HCT116 (cell line): ENCODE data around the gene CRLF3. TPM values are rescaled to one million over a fixed set of nuclear protein-coding genes. Genes with fewer than 3 reads are reported as not detected.

Source experiments
- ATAC-seq: fragments of 200-7000 bp; cut with Tn5 transposase; 2 replicates; pipeline ENCODE4 v1.9.1; 2020; ENCODE audit warnings: mild to moderate bottlenecking, moderate library complexity
- BruUV-seq: library from RNA; stranded (reverse); fragments of 400-500 nt; replicated peaks from 2 replicates; lab custom pipeline; 2021; lab: Mats Ljungman, UMichigan
- CTCF ChIA-PET: fragments of 300-600 bp; sonication (Branson Sonifier 250); formaldehyde crosslinking; loops from one replicate; lab custom pipeline; 2021; ENCODE audit warnings: antibody characterized with exemption; lab: Charles Lee
- POLR2A ChIA-PET: fragments of 300-600, 350-600 bp; sonication (Branson Sonifier 250); formaldehyde crosslinking; loops from one replicate; lab custom pipeline; 2021; ENCODE audit warnings: antibody characterized with exemption; lab: Charles Lee
- RAD21 ChIA-PET, 2 experiments: fragments of 300-600 bp; sonication (Branson Sonifier 250); formaldehyde crosslinking; loops; one replicate each; lab custom pipeline; 2023; ENCODE audit warnings: low total read pairs in 2 of 2; ENCODE audit not compliant: uncharacterized antibody in 2 of 2, unreplicated experiment in 2 of 2, low non-redundant PET in 1 of 2; lab: Charles Lee
- DNase-seq: peaks from one replicate; pipeline ENCODE4 v3.0.0-alpha.2; 2010; ENCODE audit warnings: low read depth, low spot score
- H2AFZ ChIP-seq: fragments of 200-600 bp; shearing (Covaris generic), sonication (generic); 2 replicates; pipeline ENCODE4 v1.6.1; 2017; ENCODE audit warnings: low read depth, mixed run types, mixed read lengths, antibody characterized with exemption, low read length; ENCODE audit not compliant: poor library complexity, severe bottlenecking
- H3K27ac ChIP-seq: 2 replicates; pipeline ENCODE4 v1.5.1; 2012; ENCODE audit warnings: low read depth, low read length
- H3K27me3 ChIP-seq: fragments of 200-600 bp; sonication (generic); 2 replicates; pipeline ENCODE4 v1.6.1; 2016; ENCODE audit warnings: mixed run types, low read length, mixed read lengths; ENCODE audit not compliant: insufficient read depth
- H3K36me3 ChIP-seq, 2 experiments: fragments of 200-500 bp in 1 of 2; fragments of 200-600 bp in 1 of 2; sonication (Bioruptor generic) in 1 of 2; sonication (generic) in 1 of 2; 2 replicates each; pipeline versions ENCODE4 v1.5.1 to v1.6.1; 2014 to 2016; ENCODE audit warnings: low read length in 2 of 2, inconsistent platforms in 1 of 2, mixed read lengths in 1 of 2, mixed run types in 1 of 2; ENCODE audit not compliant: insufficient read depth in 2 of 2, control insufficient read depth in 1 of 2
- H3K4me1 ChIP-seq, 2 experiments: fragments of 200-600 bp in 1 of 2; sonication (generic) in 1 of 2; 2 replicates each; pipeline versions ENCODE4 v1.5.1 to v1.6.1; 2012 to 2017; ENCODE audit warnings: low read length in 2 of 2, inconsistent platforms in 1 of 2, mild to moderate bottlenecking in 1 of 2, mixed read lengths in 1 of 2, mixed run types in 1 of 2, moderate library complexity in 1 of 2; ENCODE audit not compliant: insufficient read depth in 2 of 2, control insufficient read depth in 1 of 2
- H3K4me2 ChIP-seq: fragments of 200-600 bp; sonication (generic); 2 replicates; pipeline ENCODE4 v1.6.1; 2017; ENCODE audit warnings: mixed run types, low read length, mixed read lengths
- H3K4me3 ChIP-seq, 2 experiments: fragments of 200-600 bp in 1 of 2; sonication (generic) in 1 of 2; replicated peaks in 1 of 2; 2 replicates each; pipeline ENCODE4 v1.5.1; 2011 to 2016; ENCODE audit warnings: low read length in 2 of 2, control low read depth in 1 of 2, low read depth in 1 of 2, mild to moderate bottlenecking in 1 of 2, mixed read lengths in 1 of 2, mixed run types in 1 of 2
- H3K79me2 ChIP-seq: fragments of 200-600 bp; sonication (generic); 2 replicates; pipeline ENCODE4 v1.6.1; 2017; ENCODE audit warnings: mild to moderate bottlenecking, mixed run types, low read length, moderate library complexity, mixed read lengths; ENCODE audit not compliant: insufficient read depth
- H3K9ac ChIP-seq: fragments of 200-600 bp; sonication (generic); 2 replicates; pipeline ENCODE4 v1.6.1; 2016; ENCODE audit warnings: low read length, mixed read lengths
- H3K9me2 ChIP-seq: fragments of 200-600 bp; sonication (generic), shearing (Covaris generic); 2 replicates; pipeline ENCODE4 v1.6.1; 2017; ENCODE audit warnings: mixed run types, mild to moderate bottlenecking, moderate library complexity; ENCODE audit not compliant: insufficient read depth
- H3K9me3 ChIP-seq, 2 experiments: fragments of 200-500 bp in 1 of 2; fragments of 200-600 bp in 1 of 2; sonication (Bioruptor generic) in 1 of 2; sonication (generic) in 1 of 2; 2 replicates each; pipeline ENCODE4 v1.6.1; 2014 to 2017; ENCODE audit warnings: low read length in 2 of 2, mixed read lengths in 2 of 2, inconsistent platforms in 1 of 2, low read depth in 1 of 2, mild to moderate bottlenecking in 1 of 2, mixed run types in 1 of 2, moderate library complexity in 1 of 2; ENCODE audit not compliant: control insufficient read depth in 1 of 2, insufficient read depth in 1 of 2
- H4K20me1 ChIP-seq: fragments of 200-600 bp; sonication (generic), shearing (Covaris generic); 2 replicates; pipeline ENCODE4 v1.6.1; 2017; ENCODE audit warnings: mixed run types, mild to moderate bottlenecking, moderate library complexity; ENCODE audit not compliant: insufficient read depth
- CBX3 ChIP-seq: IDR thresholded peaks from 2 replicates; pipeline ENCODE4 v1.6.1; 2012; ENCODE audit warnings: low read depth
- CEBPB ChIP-seq: IDR thresholded peaks from 2 replicates; pipeline ENCODE4 v1.6.1; 2012; ENCODE audit warnings: low read depth
- CTCF ChIP-seq, 3 experiments: fragments of 200-600 bp in 1 of 3; sonication (generic) in 1 of 3; IDR thresholded peaks in 2 of 3; conservative IDR thresholded peaks in 1 of 3; 2 replicates each; pipeline ENCODE4 v1.5.1; 2012 to 2017; ENCODE audit warnings: low read depth in 2 of 3, low read length in 2 of 3, antibody characterized with exemption in 1 of 3, borderline replicate concordance in 1 of 3, control low read depth in 1 of 3, mild to moderate bottlenecking in 1 of 3, mixed read lengths in 1 of 3, mixed run types in 1 of 3, moderate library complexity in 1 of 3; ENCODE audit not compliant: insufficient read depth in 1 of 3
- EGR1 ChIP-seq: IDR thresholded peaks from 2 replicates; pipeline ENCODE4 v1.6.1; 2012; ENCODE audit warnings: low read depth
- EZH2phosphoT487 ChIP-seq: fragments of 200-600 bp; IDR thresholded peaks from 2 replicates; pipeline ENCODE4 v1.6.1; 2018; ENCODE audit warnings: antibody characterized with exemption, borderline replicate concordance
- JUND ChIP-seq: IDR thresholded peaks from 2 replicates; pipeline ENCODE4 v1.6.1; 2012
- POLR2A ChIP-seq: IDR thresholded peaks from 2 replicates; pipeline ENCODE4 v1.7.0; 2011; ENCODE audit warnings: borderline replicate concordance; ENCODE audit not compliant: insufficient read depth, insufficient read length; ENCODE audit errors: extremely low read depth
- TCF7L2 ChIP-seq: IDR thresholded peaks from 2 replicates; pipeline ENCODE4 v1.7.0; 2011; ENCODE audit warnings: borderline replicate concordance, inconsistent platforms; ENCODE audit not compliant: insufficient read depth, insufficient read length; ENCODE audit errors: extremely low read depth
- YY1 ChIP-seq: IDR thresholded peaks from 2 replicates; pipeline ENCODE4 v1.6.1; 2011; ENCODE audit warnings: low read length, low read depth, moderate library complexity, mild to moderate bottlenecking; ENCODE audit not compliant: insufficient replicate concordance; ENCODE audit errors: extremely low read depth
- ZBTB33 ChIP-seq: IDR thresholded peaks from 2 replicates; pipeline ENCODE4 v1.6.1; 2011; ENCODE audit warnings: mild to moderate bottlenecking, low read length, moderate library complexity; ENCODE audit not compliant: insufficient replicate concordance; ENCODE audit errors: extremely low read depth
- ZFX ChIP-seq: fragments of 450-650 bp; IDR thresholded peaks from 2 replicates; pipeline ENCODE4 v1.6.1; 2017
- ZNF274 ChIP-seq: fragments of 200-500 bp; sonication (Bioruptor generic); IDR thresholded peaks from 2 replicates; pipeline ENCODE4 v1.6.1; 2014; ENCODE audit warnings: mild to moderate bottlenecking, low read depth, low read length, inconsistent platforms
- intact Hi-C: fragments of 100-400 bp; cut with micrococcal nuclease; formaldehyde crosslinking; loops from 2 replicates; pipeline ENCODE4 v1.10.0; 2022
- total RNA-seq: library from RNA; stranded (reverse); gene quantifications from one replicate; pipeline ENCODE4 v1.2.1, GENCODE V29; 2021; ENCODE audit not compliant: unreplicated experiment
- TF ChIP-seq, protein P1 (sequence below): IDR thresholded peaks from 2 replicates; pipeline ENCODE4 v1.6.1; 2012
- TF ChIP-seq, protein P2 (sequence below): IDR thresholded peaks from 2 replicates; pipeline ENCODE4 v1.6.1; 2012

The CRLF3 gene
- total RNA-seq, 1 experiment from 2014 or later: 32.4 TPM

DNA sequence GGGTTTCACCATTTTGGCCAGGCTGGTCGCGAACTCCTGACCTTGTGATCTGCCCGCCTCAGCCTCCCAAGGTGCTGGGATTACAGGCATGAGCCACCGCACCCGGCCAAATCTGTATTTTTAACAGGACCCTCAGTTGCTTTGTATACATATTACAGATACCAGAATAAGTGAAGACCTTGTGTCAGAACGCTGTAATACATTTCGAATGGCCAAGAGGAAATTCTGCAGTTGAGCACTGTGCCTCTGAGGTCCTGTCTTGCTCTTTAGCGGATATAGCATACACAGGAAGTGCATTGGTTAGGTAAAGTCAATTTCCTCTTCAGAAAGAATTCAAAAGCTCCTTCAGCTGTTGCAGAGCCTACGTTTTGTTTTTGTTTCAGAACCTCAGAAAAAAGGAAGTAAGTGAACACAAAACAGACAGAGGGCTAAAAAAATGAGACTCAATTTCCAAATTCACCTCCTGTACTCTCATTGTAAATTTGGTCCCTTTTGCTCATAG lies 15.7 kb downstream of the CRLF3 start (continued):
- no peak for TF ChIP-seq EZH2phosphoT487
- TF ChIP-seq, protein P1, sequence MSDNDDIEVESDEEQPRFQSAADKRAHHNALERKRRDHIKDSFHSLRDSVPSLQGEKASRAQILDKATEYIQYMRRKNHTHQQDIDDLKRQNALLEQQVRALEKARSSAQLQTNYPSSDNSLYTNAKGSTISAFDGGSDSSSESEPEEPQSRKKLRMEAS: no peak

- no peak overlapping the region for H2AFZ ChIP-seq
- DNase-seq (no peak), ATAC-seq (no peak)
- H3K79me2 ChIP-seq: peaks cover 81% of the 10 kb centered on the region
- H3K36me3 ChIP-seq: peaks cover 2 to 13% of the 10 kb centered on the region in 2 experiments; a peak in 2 of 4 replicates
- intact Hi-C loops: no loop called here
- no TSS peak for BruUV-seq
- no peaks in the 10 kb centered on the region for H3K9me2 ChIP-seq
- H3K4me1 ChIP-seq: peaks cover 0 to 6% of the 10 kb centered on the region in 2 experiments; a peak in 2 of 4 replicates
- POLR2A ChIA-PET: no interaction called here
- TF ChIP-seq TCF7L2 (no peak), ZFX (no peak), CBX3 (no peak), YY1 (no peak), CEBPB (no peak), ZNF274 (no peak), CTCF (IDR thresholded peaks at IDR 0.05 in 2 of 3, conservative IDR thresholded peaks at IDR 0.05 in 1 of 3; ENCODE audit: borderline replicate concordance in 1 of 3, insufficient read depth in 1 of 3, low read depth in 2 of 3, low read length in 2 of 3) (no peak), ZBTB33 (no peak), JUND (no peak), EGR1 (no peak), POLR2A (no peak)
- TF ChIP-seq, protein P2, sequence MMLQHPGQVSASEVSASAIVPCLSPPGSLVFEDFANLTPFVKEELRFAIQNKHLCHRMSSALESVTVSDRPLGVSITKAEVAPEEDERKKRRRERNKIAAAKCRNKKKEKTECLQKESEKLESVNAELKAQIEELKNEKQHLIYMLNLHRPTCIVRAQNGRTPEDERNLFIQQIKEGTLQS: no peak
- TF ChIP-seq, protein P1: no peak
- CTCF ChIA-PET: interaction anchor here (0.7 kb wide), 1 partner anchor 14 kb away, joined by 5 read pairs; no protein-coding TSS in a partner anchor
- no peak overlapping the region for H3K4me3 ChIP-seq
- H4K20me1 ChIP-seq: 0 out of 2 replicates have a peak, but pooled peaks cover 3% of the 10 kb centered on the region
- H3K9ac ChIP-seq: no peak overlapping the region
- RAD21 ChIA-PET: no interaction called here
- H3K27ac ChIP-seq: no peak overlapping the region
- H3K9me3 ChIP-seq: no peaks in the 10 kb centered on the region
- H3K4me2 ChIP-seq: no peak overlapping the region
- H3K27me3 ChIP-seq: no peaks in the 10 kb centered on the region
Measured at GRCh38 chr17:30807896-30808295, 16.6 kb downstream of the CRLF3 start.
